ENCODE data around the gene IGSF9B.

Gene IGSF9B

GRCh38 chr11:133918608-133919260 lies 38.0 kb downstream of the IGSF9B start:
- no peak for DNase-seq

- no peak for DNase-seq
Observed at GRCh38 chr11:133917921-133918607, 38.7 kb downstream of the IGSF9B start.

GRCh38 chr11:133916784-133917440 lies 39.9 kb downstream of the IGSF9B start:
- DNase-seq, result no peak

DNA sequence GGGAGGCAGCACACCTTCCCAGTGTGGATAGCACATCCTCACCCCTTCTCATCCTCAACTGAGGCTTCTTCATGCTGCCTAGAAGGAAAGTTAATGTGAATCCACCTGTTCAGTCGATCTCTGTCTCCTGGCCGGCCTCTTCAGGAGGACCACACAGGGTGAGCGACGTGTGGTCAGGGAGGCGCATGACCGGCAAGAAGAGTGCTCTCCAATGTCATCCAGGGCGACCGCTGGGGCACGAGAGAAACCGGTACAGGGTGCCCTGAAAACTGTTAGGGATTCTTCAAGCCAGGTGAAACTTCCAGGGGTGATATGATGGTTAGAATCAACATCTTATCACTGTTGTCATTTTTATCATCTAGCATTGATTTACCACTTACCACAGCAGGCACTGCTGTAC lies 43.0 kb downstream of the IGSF9B start:
- no peak for DNase-seq

- no peak for DNase-seq
Observed at GRCh38 chr11:133911171-133911570, 45.6 kb downstream of the IGSF9B start.

GRCh38 chr11:133910101-133910500 lies 46.7 kb downstream of the IGSF9B start:
- DNase-seq, result no peak

DNA sequence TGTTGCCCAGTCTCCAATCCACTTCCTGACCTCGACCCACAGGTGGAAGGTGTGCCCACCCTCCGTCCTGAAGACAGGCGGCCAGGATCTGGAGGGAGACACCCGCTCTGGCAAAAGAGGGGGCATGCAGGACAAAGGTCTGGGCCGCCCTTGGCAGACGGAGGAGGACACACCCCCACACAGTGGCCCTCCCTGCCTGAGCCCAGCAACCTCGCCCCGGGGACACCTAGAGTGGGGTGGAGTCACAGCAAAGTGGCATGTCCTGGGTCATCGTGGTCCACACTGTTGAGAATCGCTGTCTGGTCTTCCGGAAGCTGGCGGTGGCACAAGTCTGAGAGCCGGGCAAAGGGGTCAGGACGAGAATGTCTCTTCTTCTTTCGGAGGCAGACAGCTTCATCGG lies 47.9 kb downstream of the IGSF9B start:
- no peak for DNase-seq

GRCh38 chr11:133907841-133908241 lies 48.9 kb downstream of the IGSF9B start:
- no peak for DNase-seq

DNA sequence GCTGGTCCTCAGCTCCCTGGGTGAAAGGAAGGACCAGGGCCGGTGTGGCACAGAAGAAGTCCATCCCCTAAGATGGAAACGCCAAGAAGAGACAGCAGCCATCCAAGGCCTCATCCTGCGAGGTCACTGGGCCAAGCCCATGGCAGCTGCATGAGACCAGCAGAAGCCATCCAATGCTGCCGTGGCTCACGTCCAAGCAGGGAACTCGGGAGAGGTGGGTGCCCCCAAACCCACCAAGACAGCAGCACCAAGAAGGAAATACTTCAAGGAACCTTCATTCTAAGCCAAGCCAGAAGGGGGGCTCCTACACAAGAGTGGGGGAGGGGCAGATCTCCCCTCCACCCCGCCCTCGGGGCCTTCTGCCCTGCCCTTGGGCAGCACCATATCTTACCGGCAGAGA lies 49.6 kb downstream of the IGSF9B start:
- no peak for DNase-seq

- no peak for DNase-seq
Observed at GRCh38 chr11:133906746-133907145, 50.0 kb downstream of the IGSF9B start.

DNA sequence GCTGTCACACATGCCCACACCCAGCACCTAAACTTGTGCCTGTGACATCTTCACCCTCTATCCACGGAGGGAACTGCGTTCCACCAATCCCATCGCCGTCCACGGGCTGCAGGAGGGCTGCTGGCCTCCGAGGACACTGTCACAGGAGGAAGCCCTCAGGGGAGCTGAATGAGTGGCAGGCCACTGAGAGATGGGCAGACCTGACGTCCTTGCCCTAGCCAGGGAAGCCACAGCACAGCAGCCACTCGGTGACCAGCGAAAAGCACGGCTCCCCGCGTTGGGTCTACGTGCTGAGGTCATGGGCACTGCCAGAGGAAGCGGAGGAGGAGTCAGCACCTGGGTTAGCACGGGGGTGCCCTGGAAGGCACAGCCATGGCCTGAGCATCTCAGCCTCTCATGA lies 50.5 kb downstream of the IGSF9B start:
- DNase-seq, result no peak

DNA sequence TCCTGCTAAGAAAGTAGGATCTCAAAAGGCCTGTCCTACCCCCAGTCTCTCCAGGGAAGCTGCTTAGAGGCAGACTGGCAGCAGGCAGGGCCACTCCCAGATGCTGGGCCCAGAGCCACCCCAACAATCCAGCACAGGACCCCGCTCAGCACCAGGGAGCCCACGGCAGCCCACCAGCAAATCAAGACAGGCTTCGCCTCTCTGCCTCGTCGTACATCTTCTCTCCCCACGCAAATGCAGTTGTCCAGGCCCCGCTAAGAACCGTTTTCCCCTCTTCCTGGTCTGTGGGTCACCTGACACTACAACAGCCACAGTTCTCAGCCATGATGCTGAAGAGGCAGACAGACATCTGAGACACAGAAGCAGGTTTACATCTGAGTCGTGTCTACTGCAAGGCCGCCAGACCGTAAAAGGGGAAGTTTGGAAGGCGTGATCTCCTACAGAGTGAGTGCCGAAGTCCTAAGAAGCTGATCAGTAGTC lies 51.1 kb downstream of the IGSF9B start:
- no peak for DNase-seq

- DNase-seq, result no peak
Observed at GRCh38 chr11:133904818-133905515, 51.8 kb downstream of the IGSF9B start.

DNA sequence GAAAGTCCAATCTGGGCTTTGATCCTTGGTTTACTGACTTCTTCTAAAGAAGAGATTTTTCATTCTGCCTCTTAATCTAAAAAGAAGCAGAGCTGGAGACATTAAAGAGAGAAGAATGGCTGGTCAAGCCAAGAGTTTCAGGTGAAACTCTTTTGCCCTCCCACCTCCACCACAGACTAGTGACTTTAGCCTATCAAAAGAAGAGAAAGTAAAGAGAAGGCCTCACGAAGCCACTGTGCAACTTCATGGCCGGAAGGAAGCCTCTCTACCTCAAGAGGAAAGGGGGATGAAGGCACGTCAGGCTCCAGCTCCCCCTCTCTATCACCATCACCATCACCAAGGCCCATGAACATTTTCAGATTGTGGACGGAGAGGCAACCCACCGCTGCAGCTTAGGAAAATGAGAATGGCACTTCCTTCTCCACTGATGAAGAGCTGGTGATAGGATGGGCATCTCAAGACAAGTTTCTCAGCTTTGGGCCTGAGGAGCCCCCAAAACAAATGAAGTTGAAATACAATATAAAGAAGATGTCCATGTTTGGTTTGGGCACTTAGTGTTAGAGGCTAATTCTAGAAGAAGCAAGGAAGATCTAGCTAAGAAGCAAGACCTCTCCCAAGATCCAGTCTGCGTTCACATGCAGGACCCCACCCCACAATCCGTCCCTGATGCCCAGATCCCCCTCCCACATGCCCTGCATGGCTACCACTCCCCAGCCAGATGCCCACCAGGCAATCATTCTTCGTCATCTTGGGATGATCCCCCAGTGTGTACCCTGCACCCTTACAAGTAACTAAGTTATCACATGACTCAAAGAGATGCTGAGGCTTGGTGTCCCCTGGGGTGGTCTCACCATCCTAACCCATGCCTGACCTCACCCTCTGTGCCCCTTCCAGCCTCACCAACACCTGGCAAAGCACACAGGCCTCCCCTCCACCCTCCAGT lies 52.6 kb downstream of the IGSF9B start:
- no peak for DNase-seq

DNA sequence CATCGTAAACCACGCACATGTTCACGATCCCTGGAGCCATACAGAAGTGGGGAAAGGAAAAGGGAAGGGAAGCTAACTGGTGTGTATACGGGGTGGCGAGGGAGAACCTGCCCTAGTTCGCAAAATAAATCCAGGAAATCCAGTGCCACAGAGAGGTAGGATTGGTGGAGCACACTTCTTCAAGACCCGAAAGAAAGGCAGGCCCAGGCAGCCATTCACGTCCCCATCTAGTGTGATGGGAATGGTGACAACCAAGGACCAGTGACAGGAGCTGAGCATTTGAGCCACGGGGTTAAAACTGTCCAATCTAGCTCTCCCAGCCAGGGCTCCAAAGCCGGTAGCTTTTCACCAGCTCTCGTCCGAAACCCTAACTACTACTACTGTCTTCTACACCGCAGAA lies 53.7 kb downstream of the IGSF9B start:
- no peak for DNase-seq

DNA sequence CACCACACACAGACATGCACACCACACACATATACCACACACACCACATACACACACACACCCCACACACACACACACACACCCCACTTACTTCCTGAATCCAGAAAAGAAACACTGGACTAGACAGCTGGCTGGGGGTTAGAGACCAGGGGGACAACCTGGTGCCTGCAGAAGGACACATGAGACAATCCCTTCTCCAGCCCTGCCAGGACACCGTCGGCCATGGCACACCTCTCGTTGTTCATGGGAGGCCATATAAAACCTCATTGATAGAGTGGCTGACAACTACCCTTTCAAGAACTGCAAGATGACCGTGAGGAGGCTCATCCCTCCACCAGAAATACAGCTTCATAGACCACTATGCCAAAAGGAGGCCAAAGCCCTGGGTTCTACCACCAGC lies 54.3 kb downstream of the IGSF9B start:
- no peak for DNase-seq

- DNase-seq, result no peak
Observed at GRCh38 chr11:133901999-133902398, 54.8 kb downstream of the IGSF9B start.

DNA sequence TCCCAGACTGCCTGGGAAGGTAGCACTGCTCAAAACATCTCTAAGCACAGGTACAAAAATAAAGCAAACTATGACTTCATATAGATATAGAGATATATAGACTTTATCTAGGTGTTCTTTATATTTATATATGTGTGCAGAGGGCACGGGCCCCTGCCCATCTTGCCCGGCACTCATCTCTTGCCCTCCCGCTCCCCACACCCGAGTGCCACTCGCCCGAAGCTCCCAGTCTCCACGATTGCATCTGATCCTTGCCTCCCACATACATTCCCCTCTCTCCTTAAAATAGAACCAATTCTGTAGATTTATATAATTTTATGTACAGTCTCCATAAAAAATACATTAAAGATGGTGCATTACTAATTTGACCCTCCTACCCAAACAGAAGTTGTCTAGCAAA lies 55.5 kb downstream of the IGSF9B start:
- no peak for DNase-seq

- DNase-seq, result no peak
Observed at GRCh38 chr11:133900176-133901105, 56.3 kb downstream of the IGSF9B start.

- no peak for DNase-seq
Observed at GRCh38 chr11:133898770-133899115, 58.0 kb downstream of the IGSF9B start.

- DNase-seq, result no peak
Observed at GRCh38 chr11:133898031-133898769, 58.6 kb downstream of the IGSF9B start.

All from activated CD4-positive, alpha-beta T cell treated with anti-CD3 and anti-CD28 coated beads, Interleukin-2, amount 50 U/mL, for 16 hours (primary cell).